GM12878 (cell line): ENCODE results near the gene RANBP17.

ENCODE experiments used
- CTCF ChIP-seq, 3 experiments: IDR thresholded peaks in 2 of 3; conservative IDR thresholded peaks in 1 of 3; 2 replicates each; pipeline ENCODE4 v1.5.1; 2011; ENCODE audit warnings: low read depth in 3 of 3, low read length in 3 of 3, mild to moderate bottlenecking in 3 of 3, control low read depth in 2 of 3, moderate library complexity in 2 of 3, inconsistent platforms in 1 of 3, mixed read lengths in 1 of 3; ENCODE audit not compliant: control insufficient read depth in 2 of 3, insufficient read depth in 1 of 3; ENCODE audit errors: extremely low read depth in 1 of 3
- EP300 ChIP-seq, 2 experiments: fragments of 150-350 bp in 1 of 2; IDR thresholded peaks; 2 replicates each; pipeline ENCODE4 v1.6.1; 2011 to 2012; ENCODE audit warnings: low read depth in 2 of 2, low read length in 2 of 2, borderline replicate concordance in 1 of 2, improper control_type of control experiment in 1 of 2, inconsistent platforms in 1 of 2; ENCODE audit not compliant: control insufficient read depth in 1 of 2
- TARDBP ChIP-seq: IDR thresholded peaks from 2 replicates; pipeline ENCODE4 v1.6.1; 2016; ENCODE audit warnings: borderline replicate concordance

- TF ChIP-seq CTCF (IDR thresholded peaks at IDR 0.05 in 2 of 3, conservative IDR thresholded peaks at IDR 0.05 in 1 of 3; ENCODE audit: control insufficient read depth in 2 of 3, extremely low read depth in 1 of 3, insufficient read depth in 1 of 3, low read depth in 3 of 3, low read length in 3 of 3) (no peak), EP300 (IDR thresholded peaks at IDR 0.05; ENCODE audit: borderline replicate concordance in 1 of 2, control insufficient read depth in 1 of 2, low read depth in 2 of 2, low read length in 2 of 2) (no peak), TARDBP (no peak)
Measured at GRCh38 chr5:171162165-171162564, 300.3 kb downstream of the RANBP17 start.
